HG03521 (cell line): ENCODE results near the gene IRGC.
"Not testable (repeated sequence)": the region's sequence is repeated elsewhere in the genome, so short reads cannot be mapped to it uniquely, and the experiment has no call there.

Experiments
- ATAC-seq: cut with Tn5 transposase; IDR thresholded peaks from one replicate; pipeline ENCODE4 v1.9.1; 2021; ENCODE audit warnings: mild to moderate bottlenecking, moderate library complexity; ENCODE audit not compliant: unreplicated experiment

IRGC gene

GRCh38 chr19:43751466-43752220 lies 35.8 kb downstream of the IRGC start:
- no peak for ATAC-seq

DNA sequence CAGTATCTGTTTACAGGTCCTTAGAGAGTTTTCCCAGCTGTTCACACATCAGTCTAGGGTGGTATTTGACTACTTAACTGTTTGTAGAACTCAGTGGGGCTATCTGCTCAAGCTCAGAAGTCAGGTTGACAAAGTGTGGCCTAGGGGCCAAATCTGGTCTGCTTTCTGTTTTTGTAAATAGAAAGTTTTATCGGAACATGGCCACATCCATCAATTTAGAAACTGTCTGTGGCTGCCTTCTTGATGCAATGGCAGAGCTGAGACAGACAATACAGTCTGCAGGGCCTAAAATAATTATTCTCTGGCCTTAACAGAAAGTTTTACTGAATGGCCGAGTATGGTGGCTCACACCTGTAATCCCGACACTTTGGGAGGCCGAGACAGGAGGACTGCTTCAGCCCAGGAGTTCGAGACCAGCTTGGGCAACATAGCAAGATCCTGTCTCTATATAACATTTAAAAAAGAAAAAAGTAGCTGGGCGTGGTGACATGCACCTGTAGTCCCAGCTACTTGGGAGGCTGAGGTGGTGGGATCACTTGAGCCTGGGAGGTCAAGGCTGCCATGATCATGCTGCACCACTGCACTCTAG lies 36.5 kb downstream of the IRGC start:
- no peak for ATAC-seq

- no peak for ATAC-seq
These were observed 38.3 kb downstream of the IRGC start for GRCh38 chr19:43754253-43754502.

DNA sequence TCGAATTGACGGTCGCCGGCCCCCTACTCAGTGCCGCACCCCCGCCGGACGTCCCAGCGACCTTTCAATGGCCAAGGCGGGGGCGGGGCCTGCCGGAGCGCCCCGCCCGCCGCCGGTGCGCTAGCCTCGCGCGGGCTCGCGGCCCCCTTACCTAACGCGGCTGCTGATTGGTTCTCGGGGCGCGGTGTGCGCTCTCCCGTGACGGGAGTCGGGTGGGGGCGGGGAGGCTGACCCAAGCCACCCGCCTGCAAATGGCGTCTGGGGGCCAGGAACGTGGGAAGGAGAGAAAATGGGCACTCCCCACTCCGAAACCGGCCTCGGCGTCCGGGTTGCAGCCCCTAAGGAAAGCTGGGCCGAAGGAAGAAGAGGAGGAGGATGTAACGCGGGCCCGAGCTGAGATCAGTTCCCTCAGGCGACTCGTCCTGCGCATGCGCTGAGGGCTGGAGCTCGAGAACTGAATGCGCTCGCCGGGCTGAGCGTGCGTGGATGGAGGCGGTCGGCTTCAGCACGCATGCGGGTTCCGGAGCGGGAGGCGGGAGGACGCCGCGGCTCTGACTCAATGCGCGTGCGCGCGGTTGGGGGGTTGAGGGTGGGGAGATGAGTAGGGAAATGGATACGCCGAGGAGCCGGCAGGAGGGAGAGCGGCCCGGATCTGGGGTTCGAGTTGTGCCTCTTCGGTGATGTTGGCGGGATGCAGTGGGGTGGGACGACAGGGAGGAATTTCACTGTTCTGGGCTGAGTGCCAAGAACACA lies 38.8 kb downstream of the IRGC start, which contains the start of gene SMG9:
SMG9 (minus strand) TSS at position 460 of the 753 bp plus-strand sequence. CDS start 4,221 bp downstream, outside the sequence.
- peak; percentile 65 for ATAC-seq

DNA sequence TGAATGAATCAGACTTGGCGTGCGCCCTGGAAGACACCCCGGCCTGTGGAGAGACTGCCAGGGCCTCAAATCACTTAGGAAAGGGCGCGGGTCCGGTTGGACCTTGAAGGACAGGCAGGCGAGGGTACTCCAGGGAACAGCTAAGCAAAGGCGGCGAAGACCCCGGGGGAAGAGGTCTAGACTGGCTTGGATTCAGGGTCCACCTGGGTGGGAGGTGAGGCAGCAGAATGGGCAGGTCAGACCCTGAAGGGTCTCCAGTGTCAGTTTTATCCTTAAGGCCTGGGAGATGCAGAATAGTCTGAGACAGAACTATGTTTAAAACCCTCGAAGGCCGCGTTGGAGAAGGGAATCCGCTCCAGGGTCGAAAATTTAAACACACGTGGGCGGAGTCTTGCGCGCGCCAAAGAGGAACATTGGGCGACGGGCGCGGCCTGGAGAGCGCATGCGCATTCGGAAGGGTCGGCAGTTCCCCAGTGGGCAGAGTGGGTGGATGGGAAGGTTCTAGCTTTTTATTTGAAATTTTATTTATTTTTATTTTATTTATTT lies 39.5 kb downstream of the IRGC start:
- ATAC-seq = peak; percentile 23

DNA sequence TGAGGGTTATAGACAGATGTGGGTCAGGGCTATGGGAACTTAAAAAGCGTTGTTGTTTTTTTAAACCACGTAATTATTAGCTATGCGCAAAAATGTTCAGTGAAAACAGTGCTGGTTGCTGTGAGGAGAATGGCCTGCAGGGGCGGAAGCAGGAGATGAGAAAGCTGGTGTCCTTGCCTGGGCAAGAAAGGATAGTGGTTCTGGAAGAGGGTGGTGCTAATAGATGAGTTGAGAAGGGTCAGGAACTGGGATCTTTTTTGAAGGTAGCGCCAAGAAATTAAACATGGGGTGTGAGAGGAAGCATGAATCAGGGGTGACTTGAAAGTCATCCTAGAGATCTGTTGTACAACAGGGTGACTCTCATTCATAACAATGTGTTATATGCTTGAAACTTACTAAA lies 43.6 kb downstream of the IRGC start:
- ATAC-seq = no peak

GRCh38 chr19:43760941-43761340 lies 45.1 kb downstream of the IRGC start:
- no peak for ATAC-seq

DNA sequence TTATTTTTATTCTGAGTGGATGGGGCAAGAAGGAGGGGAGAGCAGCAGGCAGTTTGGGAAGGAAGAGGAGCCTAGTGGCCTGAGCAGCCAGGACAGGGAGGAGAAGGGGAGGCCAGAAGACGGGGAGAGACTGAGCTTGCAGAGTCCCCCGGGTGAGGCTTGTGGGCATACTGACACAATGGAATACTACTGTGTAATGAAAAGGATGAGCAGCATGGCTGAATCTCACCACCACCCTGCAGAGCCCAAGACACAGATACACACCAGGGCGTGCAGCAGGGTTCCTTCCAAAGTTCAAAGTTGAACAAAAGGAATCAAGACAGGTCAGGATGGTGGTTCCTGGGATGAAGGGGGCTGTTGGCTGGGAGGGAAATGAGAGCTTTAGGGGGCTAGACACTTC lies 46.9 kb downstream of the IRGC start:
- no peak for ATAC-seq

- ATAC-seq = no peak
These were observed 47.6 kb downstream of the IRGC start for GRCh38 chr19:43763473-43763939.

- not testable (repeated sequence) for ATAC-seq
These were observed 48.8 kb downstream of the IRGC start for GRCh38 chr19:43764684-43765083.

- peak; percentile 59 for ATAC-seq
These were observed 49.4 kb downstream of the IRGC start for GRCh38 chr19:43765109-43765876.

GRCh38 chr19:43766755-43767043 lies 50.8 kb downstream of the IRGC start:
- no peak for ATAC-seq

GRCh38 chr19:43767316-43767715 lies 51.4 kb downstream of the IRGC start:
- no peak for ATAC-seq

DNA sequence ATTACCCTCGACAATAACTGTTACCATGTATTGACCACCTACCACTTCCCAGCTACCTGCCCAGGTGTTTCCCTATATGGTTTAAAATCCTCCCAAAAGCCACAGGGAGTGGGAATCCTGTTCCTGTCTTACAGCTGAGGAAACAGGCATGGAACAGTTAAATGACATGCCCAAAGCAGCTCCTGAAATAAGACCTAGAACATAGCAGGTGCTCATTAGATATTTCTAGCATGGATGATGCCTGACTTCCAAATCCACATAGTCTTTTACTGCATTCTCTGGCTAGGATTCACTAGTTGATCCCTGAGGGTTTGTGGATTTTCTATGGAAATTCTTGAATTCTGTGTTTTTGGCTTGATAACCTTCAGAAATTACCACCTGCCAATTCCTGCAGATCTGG lies 51.9 kb downstream of the IRGC start:
- ATAC-seq = no peak

- no peak for ATAC-seq
These were observed 52.6 kb downstream of the IRGC start for GRCh38 chr19:43768273-43769050.

DNA sequence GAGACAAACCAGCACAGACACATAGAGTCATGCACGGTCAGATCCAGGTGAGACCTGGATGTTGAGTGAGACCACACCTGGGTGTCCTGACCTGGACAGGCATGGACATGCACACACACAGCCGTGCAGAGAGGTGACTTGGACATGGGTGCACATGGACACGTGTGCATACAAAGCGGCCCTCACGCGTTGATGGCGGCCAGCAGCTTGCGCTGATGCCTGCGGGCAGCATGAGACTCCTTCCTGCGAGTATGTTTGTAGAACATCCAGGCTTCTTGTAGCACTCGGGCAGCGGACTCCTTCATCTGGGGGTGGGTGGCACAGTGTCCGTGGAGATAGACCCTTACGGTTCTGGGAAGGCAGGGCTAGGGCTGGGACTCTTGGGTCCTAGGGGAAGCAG lies 53.4 kb downstream of the IRGC start:
- no peak for ATAC-seq
